GM10248 (cell line): ENCODE data around the gene KLK7.

Experiments
- CTCF ChIA-PET: fragments of 300-600 bp; sonication (Branson Sonifier 250); formaldehyde crosslinking; extraction: SDS; loops from one replicate; lab custom pipeline; 2021; ENCODE audit warnings: antibody characterized with exemption; lab: Yijun Ruan, JAX
- POLR2A ChIA-PET: fragments of 350-650 bp; sonication (Branson Sonifier 250); formaldehyde crosslinking; extraction: SDS; loops from one replicate; lab custom pipeline; 2020; ENCODE audit warnings: antibody characterized with exemption; lab: Yijun Ruan, JAX
- DNase-seq: peaks from one replicate; pipeline ENCODE4 v3.0.0; 2012; ENCODE audit errors: extremely low spot score
- TF ChIP-seq, protein P1 (sequence below): IDR thresholded peaks from 2 replicates; pipeline ENCODE4 v1.5.1; 2012; ENCODE audit warnings: mild to moderate bottlenecking, low read depth; ENCODE audit errors: extremely low read depth, missing control alignments, control extremely low read depth

The KLK7 gene

DNA sequence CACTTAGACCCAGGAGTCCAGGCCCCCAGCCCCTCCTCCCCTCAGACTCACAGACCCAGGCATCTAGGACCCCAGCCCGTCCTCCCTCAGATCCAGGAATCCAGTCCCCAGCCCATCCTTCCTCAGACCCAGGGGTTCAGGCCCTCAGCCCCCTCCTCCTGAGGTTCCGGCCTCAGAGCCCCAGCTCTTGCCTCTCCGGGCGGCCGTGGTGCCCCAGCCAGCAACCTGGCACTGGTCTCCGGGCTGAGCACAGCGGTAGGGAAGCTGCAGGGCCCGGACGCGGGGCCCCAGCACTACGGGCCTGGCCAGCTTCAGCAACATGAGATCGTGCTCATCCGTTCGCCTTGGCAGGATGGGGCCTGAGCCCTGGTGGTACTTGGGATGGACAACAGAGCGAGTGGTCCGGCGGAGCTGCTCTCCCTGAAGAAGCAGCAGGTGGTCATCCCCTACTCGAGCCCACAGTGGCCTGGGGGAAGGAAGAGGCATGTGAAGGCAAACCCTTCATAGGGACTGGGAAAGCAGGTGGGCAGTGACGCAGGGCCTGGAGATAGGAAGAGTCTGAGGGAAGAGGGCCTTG, 32.1 kb upstream of the KLK7 start:
- CTCF ChIA-PET: interaction anchor here (1.0 to 1.1 kb wide), 2 partner anchors 81 to 459 kb away, joined by 3 read pairs; no protein-coding TSS in a partner anchor
- POLR2A ChIA-PET: no interaction called here
- TF ChIP-seq, protein P1, sequence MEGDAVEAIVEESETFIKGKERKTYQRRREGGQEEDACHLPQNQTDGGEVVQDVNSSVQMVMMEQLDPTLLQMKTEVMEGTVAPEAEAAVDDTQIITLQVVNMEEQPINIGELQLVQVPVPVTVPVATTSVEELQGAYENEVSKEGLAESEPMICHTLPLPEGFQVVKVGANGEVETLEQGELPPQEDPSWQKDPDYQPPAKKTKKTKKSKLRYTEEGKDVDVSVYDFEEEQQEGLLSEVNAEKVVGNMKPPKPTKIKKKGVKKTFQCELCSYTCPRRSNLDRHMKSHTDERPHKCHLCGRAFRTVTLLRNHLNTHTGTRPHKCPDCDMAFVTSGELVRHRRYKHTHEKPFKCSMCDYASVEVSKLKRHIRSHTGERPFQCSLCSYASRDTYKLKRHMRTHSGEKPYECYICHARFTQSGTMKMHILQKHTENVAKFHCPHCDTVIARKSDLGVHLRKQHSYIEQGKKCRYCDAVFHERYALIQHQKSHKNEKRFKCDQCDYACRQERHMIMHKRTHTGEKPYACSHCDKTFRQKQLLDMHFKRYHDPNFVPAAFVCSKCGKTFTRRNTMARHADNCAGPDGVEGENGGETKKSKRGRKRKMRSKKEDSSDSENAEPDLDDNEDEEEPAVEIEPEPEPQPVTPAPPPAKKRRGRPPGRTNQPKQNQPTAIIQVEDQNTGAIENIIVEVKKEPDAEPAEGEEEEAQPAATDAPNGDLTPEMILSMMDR: no peak
- DNase-seq: no peak

DNA sequence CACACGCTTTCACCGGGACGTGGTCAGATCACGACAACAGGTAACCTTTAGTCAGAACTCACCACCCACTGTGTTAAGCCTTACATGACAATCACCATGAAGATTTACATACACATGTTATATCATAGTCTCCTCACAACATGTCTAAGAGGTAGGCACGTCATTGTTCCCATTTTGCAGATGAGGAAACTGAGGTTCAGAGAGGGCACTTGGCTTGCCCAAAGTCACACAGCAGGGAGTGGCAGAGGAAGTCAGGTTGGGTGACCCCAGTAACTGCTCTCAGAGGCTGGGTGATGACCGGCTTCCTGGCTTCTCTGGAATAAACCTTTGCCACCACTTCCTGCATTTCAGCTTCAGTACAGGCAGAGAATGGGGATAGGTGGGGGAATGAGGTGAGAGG, 30.5 kb upstream of the KLK7 start:
- POLR2A ChIA-PET: no interaction called here
- DNase-seq: no peak
- CTCF ChIA-PET: no interaction called here
- TF ChIP-seq, protein P1: no peak

GRCh38 chr19:51012661-51013190, 29.0 kb upstream of the KLK7 start:
- POLR2A ChIA-PET: no interaction called here
- TF ChIP-seq, protein P1: no peak
- no peak for DNase-seq
- CTCF ChIA-PET: no interaction called here

DNA sequence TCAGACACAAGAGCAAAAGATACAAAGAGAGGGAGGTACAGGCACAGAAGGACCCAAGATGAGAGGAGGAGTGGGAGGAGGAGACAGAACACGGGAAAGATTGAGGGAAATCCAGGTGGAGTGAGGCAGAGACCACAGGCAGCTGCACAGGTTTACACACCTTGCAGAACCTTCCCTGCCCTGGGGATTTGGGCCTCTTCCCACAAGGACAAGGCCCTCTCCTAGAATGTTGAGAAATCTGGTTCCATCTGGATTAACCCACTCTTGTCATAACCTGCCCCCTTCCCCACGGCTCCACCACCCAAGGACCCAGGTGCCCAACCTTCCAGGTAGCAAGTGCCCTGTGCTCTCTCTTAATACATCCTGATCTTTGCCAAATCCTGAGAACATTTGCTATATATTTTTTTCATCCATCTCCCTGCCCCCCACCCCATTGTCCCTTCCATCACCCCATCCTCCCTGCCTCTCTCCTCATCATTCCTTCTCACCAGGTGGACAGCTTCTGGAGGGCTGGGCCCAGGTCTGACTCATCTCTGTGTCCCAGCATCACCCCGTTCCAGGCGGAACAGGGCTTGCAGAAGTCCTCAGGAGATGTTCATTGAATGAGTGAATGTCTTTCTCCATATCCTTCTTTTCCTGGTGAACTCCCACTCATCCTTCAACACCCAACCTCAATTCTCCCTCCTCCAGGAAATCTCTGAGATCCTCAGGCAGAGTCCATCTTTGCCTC, 26.5 kb upstream of the KLK7 start:
- TF ChIP-seq, protein P1: no peak
- ChIA-PET POLR2A (no interaction called here), CTCF (no interaction called here)
- DNase-seq: no peak

DNA sequence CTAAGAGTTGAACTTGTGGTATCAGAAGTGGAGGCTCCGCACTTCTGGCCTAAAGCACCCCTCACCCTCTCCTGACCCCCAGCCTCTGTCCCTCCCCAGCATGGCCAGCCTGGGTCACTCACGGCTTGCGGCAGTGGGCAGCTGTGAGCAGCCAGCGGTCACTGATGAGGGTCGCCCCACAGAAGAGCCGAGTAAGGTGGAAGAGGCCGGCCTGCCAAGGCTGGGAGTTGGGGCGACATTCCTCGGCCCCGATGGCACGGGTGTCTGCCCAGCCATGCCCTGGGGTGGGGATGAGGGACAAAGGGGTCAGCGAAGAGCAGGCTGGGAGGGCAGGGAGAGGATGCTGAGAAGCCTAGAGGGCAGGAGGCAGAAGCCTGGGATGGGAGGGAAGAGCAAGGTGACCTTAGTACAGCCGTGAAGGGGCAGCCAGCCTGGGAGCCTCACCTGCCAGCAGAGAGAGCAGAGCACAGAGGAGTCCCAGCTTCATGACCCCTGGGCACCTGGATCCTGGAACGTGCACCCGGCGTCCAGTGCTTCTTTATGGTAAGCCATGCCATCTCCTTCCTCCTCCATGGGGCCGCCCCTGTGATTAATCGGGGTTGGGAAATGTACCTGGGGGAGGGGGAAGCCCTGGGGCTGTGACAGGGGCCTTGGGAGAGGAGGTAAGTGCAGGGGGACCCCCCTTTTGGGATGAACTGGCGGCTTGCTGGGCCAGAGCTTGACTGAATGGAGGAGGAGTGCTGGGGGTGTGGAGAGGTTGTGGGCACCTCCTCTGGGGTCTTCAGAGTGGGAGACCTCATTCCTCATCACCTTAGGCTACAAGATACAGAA, 25.6 kb upstream of the KLK7 start:
- DNase-seq: no peak
- ChIA-PET CTCF (no interaction called here), POLR2A (no interaction called here)
- TF ChIP-seq, protein P1: no peak

GRCh38 chr19:51007488-51007887, 23.8 kb upstream of the KLK7 start:
- DNase-seq: no peak
- TF ChIP-seq, protein P1: no peak
- ChIA-PET CTCF (no interaction called here), POLR2A (no interaction called here)
